ENCODE data around the gene TNFRSF14. TPM values are rescaled to one million over a fixed set of nuclear protein-coding genes. Genes with fewer than 3 reads are reported as not detected.

TNFRSF14 gene
- total and polyA plus RNA-seq, 2 of the 13 experiments (the other 11 are each of a cell fraction or from before 2014, with no cell fraction given): 11.9 to 49.9 TPM

GRCh38 chr1:2545754-2546514 lies 10.2 kb upstream of the TNFRSF14 start (continued):
- TF ChIP-seq KDM1A (CRISPR knock-in tag; IDR thresholded peaks at IDR 0.05): no peak; the same call in 1 of the 2 replicates
- TF ChIP-seq ZNF691 (CRISPR knock-in tag; IDR thresholded peaks at IDR 0.05; ENCODE audit: borderline replicate concordance, low read depth): 0 out of 2 replicates have a peak, but pooled peaks have one; percentile 29
- 0 out of 2 replicates have a peak, but pooled peaks have one; percentile 34 for TF ChIP-seq ZNF749 (CRISPR knock-in tag; IDR thresholded peaks at IDR 0.05; ENCODE audit: borderline replicate concordance)
- TF ChIP-seq ZNF275 (CRISPR knock-in tag; IDR thresholded peaks at IDR 0.05; ENCODE audit: borderline replicate concordance): 0 out of 2 replicates have a peak, but pooled peaks have one; percentile 16
- no peak for TF ChIP-seq REXO4 (CRISPR knock-in tag; IDR thresholded peaks at IDR 0.05; ENCODE audit: borderline replicate concordance)
- TF ChIP-seq ZNF44 (CRISPR knock-in tag; IDR thresholded peaks at IDR 0.05): no peak
- no peak for TF ChIP-seq ZBTB37 (CRISPR knock-in tag; IDR thresholded peaks at IDR 0.05)
- no peak for TF ChIP-seq HMGA1 (CRISPR knock-in tag; conservative IDR thresholded peaks at IDR 0.05)
- no peak for TF ChIP-seq SMARCC2 (IDR thresholded peaks at IDR 0.05)
- TF ChIP-seq RBFOX2 (IDR thresholded peaks at IDR 0.05; ENCODE audit: low read depth, low read length): peak; percentile 77
- no peak for TF ChIP-seq KDM4B (CRISPR knock-in tag; IDR thresholded peaks at IDR 0.05)
- no peak for TF ChIP-seq CBX1 (IDR thresholded peaks at IDR 0.05; ENCODE audit: low read depth)
- peak; percentile 53; the same call in 1 of the 2 replicates for TF ChIP-seq GABPB1 (CRISPR knock-in tag; IDR thresholded peaks at IDR 0.05)
- TF ChIP-seq ZNF260 (CRISPR knock-in tag; IDR thresholded peaks at IDR 0.05; ENCODE audit: borderline replicate concordance, low read depth): peak; percentile 71; the same call in 1 of the 2 replicates
- TF ChIP-seq ZFP36L2 (CRISPR knock-in tag; IDR thresholded peaks at IDR 0.05): no peak
- no peak for TF ChIP-seq CREBL2 (CRISPR knock-in tag; IDR thresholded peaks at IDR 0.05; ENCODE audit: borderline replicate concordance)
- no peak for TF ChIP-seq MIER2 (CRISPR knock-in tag; IDR thresholded peaks at IDR 0.05)
- no peak for TF ChIP-seq ZNF430 (CRISPR knock-in tag; IDR thresholded peaks at IDR 0.05)
- no peak for TF ChIP-seq RBAK (CRISPR knock-in tag; IDR thresholded peaks at IDR 0.05)
- TF ChIP-seq ZNF513 (CRISPR knock-in tag; conservative IDR thresholded peaks at IDR 0.05): no peak
- no peak for TF ChIP-seq THAP9 (CRISPR knock-in tag; IDR thresholded peaks at IDR 0.05; ENCODE audit: borderline replicate concordance)

Data from HepG2 (cell line).